Right lung (tissue), 5 donors: Measurements from ENCODE around the gene ACSL6. TPM values are rescaled to one million over a fixed set of nuclear protein-coding genes. Genes with fewer than 3 reads are reported as not detected.
A peak's percentile ranks its signal among the peaks of the same experiment; 100 is the strongest.

Experiments
- DNase-seq, 2 donors: peaks; one replicate each; pipeline ENCODE4 v3.0.0-alpha.2; 2013
- polyA plus RNA-seq, 5 donors: library from polyadenylated mRNA; unstranded; fragments of 120-200 nt; gene quantifications; one replicate each; pipeline versions ENCODE4 v1.2.1 to v1.2.3, GENCODE V29; 2013; ENCODE audit warnings: inconsistent platforms in 1 of 5, low replicate concordance in 1 of 5; ENCODE audit not compliant: insufficient read length in 5 of 5, insufficient read depth in 1 of 5

The ACSL6 gene
- polyA plus RNA-seq, 5 donors: 0.35 to 2.7 (median 1.0) TPM

GRCh38 chr5:131983244-131983771, 28.1 kb downstream of the ACSL6 start:
- DNase-seq: no peak

GRCh38 chr5:131981516-131981915, 29.9 kb downstream of the ACSL6 start:
- no peak for DNase-seq

GRCh38 chr5:131980696-131981095, 30.8 kb downstream of the ACSL6 start:
- DNase-seq: no peak

- DNase-seq: no peak
Observed at GRCh38 chr5:131979816-131980215, 31.6 kb downstream of the ACSL6 start.

- DNase-seq: no peak
Observed at GRCh38 chr5:131977212-131977604, 34.2 kb downstream of the ACSL6 start.

- DNase-seq: no peak
Observed at GRCh38 chr5:131976414-131977211, 34.8 kb downstream of the ACSL6 start.

- DNase-seq: no peak
Observed at GRCh38 chr5:131974956-131975726, 36.3 kb downstream of the ACSL6 start.

GRCh38 chr5:131974622-131974955, 36.9 kb downstream of the ACSL6 start:
- no peak for DNase-seq

GRCh38 chr5:131974016-131974415, 37.4 kb downstream of the ACSL6 start:
- DNase-seq: no peak

- no peak for DNase-seq
Observed at GRCh38 chr5:131973089-131973712, 38.3 kb downstream of the ACSL6 start.

- DNase-seq: no peak
Observed at GRCh38 chr5:131968396-131968954, 43.0 kb downstream of the ACSL6 start.

- DNase-seq: no peak
Observed at GRCh38 chr5:131966551-131966950, 44.9 kb downstream of the ACSL6 start.

- DNase-seq: no peak
Observed at GRCh38 chr5:131965826-131966415, 45.5 kb downstream of the ACSL6 start.

- DNase-seq: no peak
Observed at GRCh38 chr5:131959906-131960305, 51.6 kb downstream of the ACSL6 start.

GRCh38 chr5:131959136-131959535, 52.3 kb downstream of the ACSL6 start:
- no peak for DNase-seq

GRCh38 chr5:131957721-131958441, 53.6 kb downstream of the ACSL6 start:
- no peak for DNase-seq

- DNase-seq: no peak
Observed at GRCh38 chr5:131953969-131954368, 57.5 kb downstream of the ACSL6 start.

- peak in 1 of 2 donors; percentile 2 for DNase-seq
Observed at GRCh38 chr5:131952301-131952857, 59.1 kb downstream of the ACSL6 start.

GRCh38 chr5:131950706-131951105, 60.8 kb downstream of the ACSL6 start:
- no peak for DNase-seq

GRCh38 chr5:131947445-131947844, 64.0 kb downstream of the ACSL6 start:
- DNase-seq: no peak
